GM23338 (cell line): ENCODE data around the gene TMEM222. TPM values are rescaled to one million over a fixed set of nuclear protein-coding genes. Genes with fewer than 3 reads are reported as not detected.

Source experiments
- ATAC-seq: fragments of 200-7000 bp; cut with Tn5 transposase; 3 replicates; pipeline ENCODE4 v1.9.1; 2020
- DNase-seq: peaks from one replicate; pipeline ENCODE4 v3.0.0-alpha.2; 2015; ENCODE audit warnings: low spot score
- H2AFZ ChIP-seq: fragments of 200-600 bp; sonication (generic); 2 replicates; pipeline ENCODE4 v1.8.0; 2016; ENCODE audit warnings: antibody characterized with exemption, mild to moderate bottlenecking, moderate library complexity
- H3F3A ChIP-seq: fragments of 200-600 bp; sonication (generic); replicated peaks from 2 replicates; pipeline ENCODE4 v1.8.0; 2017; ENCODE audit warnings: antibody characterized with exemption, mixed run types, low read depth
- H3K27ac ChIP-seq: fragments of 200-600 bp; sonication (generic); 2 replicates; pipeline ENCODE4 v1.6.1; 2016; ENCODE audit warnings: low read depth
- H3K27me3 ChIP-seq: fragments of 200-600 bp; sonication (generic); 2 replicates; pipeline ENCODE4 v1.8.0; 2016; ENCODE audit warnings: mild to moderate bottlenecking, mixed run types, moderate library complexity; ENCODE audit not compliant: insufficient read depth
- H3K36me3 ChIP-seq: fragments of 200-600 bp; sonication (generic); 2 replicates; pipeline ENCODE4 v1.8.0; 2016; ENCODE audit warnings: mild to moderate bottlenecking; ENCODE audit not compliant: insufficient read depth
- H3K4me1 ChIP-seq: fragments of 200-600 bp; sonication (generic); 2 replicates; pipeline ENCODE4 v1.8.0; 2016; ENCODE audit warnings: mild to moderate bottlenecking, moderate library complexity; ENCODE audit not compliant: insufficient read depth
- H3K4me2 ChIP-seq: fragments of 200-600 bp; sonication (generic); 2 replicates; pipeline ENCODE4 v1.7.1; 2017; ENCODE audit warnings: mixed run types
- H3K4me3 ChIP-seq: fragments of 200-600 bp; sonication (generic); 2 replicates; pipeline ENCODE4 v1.6.1; 2016; ENCODE audit warnings: mixed run types
- H3K79me2 ChIP-seq: fragments of 200-600 bp; sonication (generic); replicated peaks from 2 replicates; pipeline ENCODE4 v1.8.0; 2017; ENCODE audit warnings: mild to moderate bottlenecking; ENCODE audit not compliant: insufficient read depth
- H3K9me2 ChIP-seq: fragments of 200-600 bp; sonication (generic); 2 replicates; pipeline ENCODE4 v1.8.0; 2017; ENCODE audit not compliant: insufficient read depth
- H4K20me1 ChIP-seq: fragments of 200-600 bp; sonication (generic); replicated peaks from 2 replicates; pipeline ENCODE4 v1.8.0; 2017; ENCODE audit warnings: mild to moderate bottlenecking; ENCODE audit not compliant: insufficient read depth
- H3K27ac Mint-ChIP-seq: 2 replicates; pipeline ENCODE4 v1.8.0; 2020; ENCODE audit warnings: inconsistent platforms, mild to moderate bottlenecking, moderate library complexity, mixed read lengths
- H3K27me3 Mint-ChIP-seq: 3 replicates; pipeline ENCODE4 v1.8.0; 2022; ENCODE audit warnings: low read depth, mild to moderate bottlenecking, moderate library complexity, mixed read lengths, inconsistent platforms; ENCODE audit not compliant: insufficient read depth, poor library complexity
- H3K36me3 Mint-ChIP-seq: 3 replicates; pipeline ENCODE4 v1.8.0; 2021; ENCODE audit warnings: low read depth, mild to moderate bottlenecking, inconsistent platforms, moderate library complexity, mixed read lengths
- H3K4me1 Mint-ChIP-seq: 3 replicates; pipeline ENCODE4 v1.8.0; 2020; ENCODE audit warnings: mild to moderate bottlenecking, inconsistent platforms, mixed read lengths
- H3K4me3 Mint-ChIP-seq: 3 replicates; pipeline ENCODE4 v1.8.0; 2021; ENCODE audit warnings: moderate library complexity, mild to moderate bottlenecking, inconsistent platforms, mixed read lengths
- H3K9me3 Mint-ChIP-seq: 3 replicates; pipeline ENCODE4 v1.8.0; 2020; ENCODE audit warnings: moderate library complexity, mild to moderate bottlenecking, inconsistent platforms, mixed read lengths
- CREB1 ChIP-seq: fragments of 250-450 bp; sonication (Bioruptor Pico); IDR thresholded peaks from 2 replicates; pipeline ENCODE4 v1.5.0; 2020; ENCODE audit warnings: low read depth, mild to moderate bottlenecking, moderate library complexity
- CTCF ChIP-seq, 2 experiments: fragments of 200-600 bp in 1 of 2; sonication (generic) in 1 of 2; conservative IDR thresholded peaks; 2 replicates each; pipeline versions ENCODE4 v1.5.1 to v1.6.1; 2016 to 2017; ENCODE audit warnings: antibody characterized with exemption in 2 of 2, low read depth in 2 of 2, mild to moderate bottlenecking in 2 of 2, moderate library complexity in 1 of 2
- ETS1 ChIP-seq: IDR thresholded peaks from 2 replicates; pipeline ENCODE4 v1.6.1; 2016; ENCODE audit warnings: antibody characterized with exemption
- POLR2AphosphoS5 ChIP-seq: IDR thresholded peaks from 2 replicates; pipeline ENCODE4 v1.6.1; 2016; ENCODE audit warnings: antibody characterized with exemption, low read depth
- STAT1 ChIP-seq: IDR thresholded peaks from one replicate; pipeline ENCODE4 v1.6.1; 2016; ENCODE audit warnings: antibody characterized with exemption; ENCODE audit not compliant: unreplicated experiment
- ZNF114 ChIP-seq: fragments of 250-450 bp; sonication (Bioruptor Pico); IDR thresholded peaks from 2 replicates; pipeline ENCODE4 v1.5.0; 2020; ENCODE audit warnings: mild to moderate bottlenecking, moderate library complexity
- ZNF462 ChIP-seq: fragments of 250-450 bp; sonication (Bioruptor Pico); IDR thresholded peaks from 2 replicates; pipeline ENCODE4 v1.5.0; 2020; ENCODE audit warnings: mild to moderate bottlenecking, moderate library complexity
- long read RNA-seq: library from polyadenylated mRNA; unstranded; transcript quantifications from one replicate; pipeline ENCODE4 v2.0.0, GENCODE V29; 2020; ENCODE audit not compliant: unreplicated experiment
- polyA plus RNA-seq: library from polyadenylated mRNA; unstranded; fragments of >200 nt; fragmentation: Nextera tagmentation; extraction: Ambion mirVana; gene quantifications from 2 replicates; pipeline ENCODE4 v1.2.1, GENCODE V29; 2016
- total RNA-seq: library from RNA; depleted of rRNA; stranded (reverse); fragments of >200 nt; shearing (Covaris generic); gene quantifications from 2 replicates; pipeline ENCODE4 v1.2.3, GENCODE V29; 2014; rRNA removed

Gene TMEM222
- total RNA-seq (22.6 and 27.0 TPM in 2 replicates), polyA plus RNA-seq (17.7 and 17.8 TPM in 2 replicates)
- long read RNA-seq, transcript TMEM222-202 (7 exons, 1,665 nt), result minor isoform, 5 of 36 reads
- long read RNA-seq, transcript TMEM222-211 (6 exons, 1,613 nt), result major isoform, 25 of 36 reads
- long read RNA-seq, partial matches to known transcripts, result 1 of 36 reads
- long read RNA-seq, other reads (novel, unspliced or antisense), result 4 of 36 reads

GRCh38 chr1:27321813-27322568, at the start of gene TMEM222:
TSS of gene TMEM222 (plus strand) at chr1:27322163. CDS start at chr1:27322198, 35 bp downstream.
- no peaks in the 10 kb centered on the region for H3K36me3 ChIP-seq
- no peaks in the 10 kb centered on the region for H3K27me3 ChIP-seq
- H2AFZ ChIP-seq, result peak within 1 kb of the TSS; percentile 98
- H3K27me3 Mint-ChIP-seq, result peaks cover 10% of the 10 kb centered on the region
- peak within 1 kb of the TSS; percentile 95 for H3K4me2 ChIP-seq
- peaks cover 25% of the 10 kb centered on the region for H3K36me3 Mint-ChIP-seq
- peak within 1 kb of the TSS; percentile 99 for H3K4me3 Mint-ChIP-seq
- peak within 1 kb of the TSS; percentile 99 for H3K4me3 ChIP-seq
- H3K9me3 Mint-ChIP-seq, result no peaks in the 10 kb centered on the region
- H3F3A ChIP-seq, result peaks cover 13% of the 10 kb centered on the region; the same call in 1 of the 2 replicates
- H3K4me1 Mint-ChIP-seq, result peaks cover 7% of the 10 kb centered on the region; the same call in 2 of the 3 replicates
- no peaks in the 10 kb centered on the region for H3K9me2 ChIP-seq
- 0 out of 4 replicates have a peak, but pooled peaks of 1 of the 2 experiments have one; percentile 9 for TF ChIP-seq CTCF (conservative IDR thresholded peaks at IDR 0.05; ENCODE audit: low read depth in 2 of 2)
- peak; percentile 87 for TF ChIP-seq ETS1
- no peak for TF ChIP-seq STAT1
- no peak for TF ChIP-seq ZNF114 (CRISPR knock-in tag)
- TF ChIP-seq CREB1 (CRISPR knock-in tag), result peak; percentile 97
- peak; percentile 75 for TF ChIP-seq POLR2AphosphoS5
- DNase-seq, result peak; percentile 98
- peaks cover 11% of the 10 kb centered on the region; the same call in 1 of the 2 replicates for H3K4me1 ChIP-seq
- H3K27ac ChIP-seq, result peak within 1 kb of the TSS; percentile 93
- H3K79me2 ChIP-seq, result peaks cover 47% of the 10 kb centered on the region
- H4K20me1 ChIP-seq, result peaks cover 7% of the 10 kb centered on the region; the same call in 1 of the 2 replicates
- peak; percentile 96 for ATAC-seq
- H3K27ac Mint-ChIP-seq, result peak within 1 kb of the TSS; percentile 99

DNA sequence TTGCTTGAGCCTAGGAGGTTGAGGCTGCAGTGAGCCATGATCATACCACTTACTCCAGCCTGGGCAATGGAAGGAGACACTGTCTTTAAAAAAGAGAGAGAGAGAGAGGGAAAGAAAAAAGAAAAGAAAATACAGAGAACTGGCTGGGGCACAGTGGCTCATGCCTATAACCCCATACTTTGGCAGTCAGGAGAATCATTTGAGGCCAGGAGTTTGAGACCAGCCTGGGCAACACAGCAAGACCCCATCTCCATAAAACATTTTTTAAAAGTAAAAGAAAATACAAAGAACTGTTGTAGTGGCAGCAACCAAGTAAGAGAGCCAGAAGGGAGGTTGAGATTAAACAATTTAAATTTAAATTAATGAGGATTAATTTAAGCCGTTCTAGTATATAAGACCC, 47.8 kb upstream of the TMEM222 start:
- Histone ChIP-seq H3F3A (no peaks in the 10 kb centered on the region), H3K9me2 (no peaks in the 10 kb centered on the region), H3K4me1 (no peaks in the 10 kb centered on the region), H3K79me2 (no peaks in the 10 kb centered on the region), H3K4me2 (no peak overlapping the region), H3K4me3 (no peak overlapping the region), H4K20me1 (no peaks in the 10 kb centered on the region), H3K27ac (no peak overlapping the region), H2AFZ (no peak overlapping the region), H3K27me3 (no peaks in the 10 kb centered on the region), H3K36me3 (no peaks in the 10 kb centered on the region)
- Mint-ChIP-seq H3K27ac (no peak overlapping the region), H3K36me3 (peaks cover 17% of the 10 kb centered on the region), H3K27me3 (peaks cover 1% of the 10 kb centered on the region), H3K9me3 (peaks cover 15% of the 10 kb centered on the region), H3K4me1 (no peaks in the 10 kb centered on the region), H3K4me3 (no peak overlapping the region)
- no peak for DNase-seq
- ATAC-seq, result no peak
- TF ChIP-seq CREB1 (CRISPR knock-in tag), result no peak
- TF ChIP-seq CTCF (conservative IDR thresholded peaks at IDR 0.05; ENCODE audit: low read depth in 2 of 2), result no peak
- no peak for TF ChIP-seq ZNF462 (CRISPR knock-in tag)
